Muscle of leg (tissue), 11 donors: ENCODE data around the gene CDC45. TPM values are rescaled to one million over a fixed set of nuclear protein-coding genes. Genes with fewer than 3 reads are reported as not detected.

Experiments used
- DNase-seq: peaks from one replicate; pipeline ENCODE4 v3.0.0; 2013
- H3K27ac ChIP-seq: one replicate; pipeline ENCODE4 v1.5.1; 2013; ENCODE audit warnings: mild to moderate bottlenecking, low read length, control low read depth
- H3K27me3 ChIP-seq: one replicate; pipeline ENCODE4 v1.6.1; 2013; ENCODE audit warnings: low read length; ENCODE audit not compliant: control insufficient read depth, insufficient read depth
- H3K36me3 ChIP-seq: one replicate; pipeline ENCODE4 v1.6.1; 2013; ENCODE audit warnings: low read length; ENCODE audit not compliant: control insufficient read depth, insufficient read depth
- H3K4me1 ChIP-seq: one replicate; pipeline ENCODE4 v1.6.1; 2013; ENCODE audit warnings: low read length; ENCODE audit not compliant: control insufficient read depth, insufficient read depth
- H3K4me3 ChIP-seq: one replicate; pipeline ENCODE4 v1.5.1; 2013; ENCODE audit warnings: low read length, control low read depth
- H3K9me3 ChIP-seq: replicated peaks from 2 replicates; pipeline ENCODE4 v1.6.1; 2013; ENCODE audit warnings: low read depth, low read length; ENCODE audit not compliant: control insufficient read depth
- WGBS: methylation state at CpG from one replicate; pipeline ENCODE4 v1.1.5; 2013; ENCODE audit warnings: missing lambda C conversion rate; ENCODE audit not compliant: insufficient coverage; 5-methylcytosine and 5-hydroxymethylcytosine counted together
- polyA plus RNA-seq, 8 donors: library from polyadenylated mRNA; unstranded; fragments of 120-200 nt; gene quantifications; one replicate each; pipeline versions ENCODE4 v1.2.1 to v1.2.3, GENCODE V29; 2013; ENCODE audit warnings: inconsistent platforms in 1 of 8, low replicate concordance in 1 of 8; ENCODE audit not compliant: insufficient read length in 8 of 8, insufficient read depth in 1 of 8
- total RNA-seq: library from RNA; stranded (reverse); fragments of 120-200 nt; gene quantifications from one replicate; pipeline ENCODE4 v1.2.4, GENCODE V29; 2013

CDC45 gene
- total and polyA plus RNA-seq, 9 donors, result 6.1 to 12.7 (median 9.4) TPM

DNA sequence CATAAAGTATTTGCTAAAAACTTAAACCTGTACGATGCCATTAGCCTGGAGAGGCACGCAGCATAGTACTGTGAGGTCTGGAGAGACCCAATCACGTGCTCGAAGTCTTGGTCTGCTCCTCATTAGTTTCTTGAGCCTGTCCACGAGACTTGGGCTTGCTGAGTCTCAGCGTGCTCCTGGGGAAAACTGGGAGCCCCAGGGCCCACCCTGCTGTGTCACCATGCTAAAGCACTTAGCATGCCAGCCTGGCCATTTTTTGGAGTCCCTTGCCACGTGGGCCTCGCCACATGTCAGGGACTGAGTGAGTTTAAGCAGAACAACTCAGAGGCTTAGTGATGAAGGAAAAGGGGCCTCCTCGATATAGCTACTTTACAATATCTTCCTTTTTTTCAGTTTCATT, 2.6 kb downstream of the CDC45 start:
- no peaks in the 10 kb centered on the region for H3K27me3 ChIP-seq
- no peak for DNase-seq
- 91% methylated on average over 6 of the region's 9 CpGs for WGBS

DNA sequence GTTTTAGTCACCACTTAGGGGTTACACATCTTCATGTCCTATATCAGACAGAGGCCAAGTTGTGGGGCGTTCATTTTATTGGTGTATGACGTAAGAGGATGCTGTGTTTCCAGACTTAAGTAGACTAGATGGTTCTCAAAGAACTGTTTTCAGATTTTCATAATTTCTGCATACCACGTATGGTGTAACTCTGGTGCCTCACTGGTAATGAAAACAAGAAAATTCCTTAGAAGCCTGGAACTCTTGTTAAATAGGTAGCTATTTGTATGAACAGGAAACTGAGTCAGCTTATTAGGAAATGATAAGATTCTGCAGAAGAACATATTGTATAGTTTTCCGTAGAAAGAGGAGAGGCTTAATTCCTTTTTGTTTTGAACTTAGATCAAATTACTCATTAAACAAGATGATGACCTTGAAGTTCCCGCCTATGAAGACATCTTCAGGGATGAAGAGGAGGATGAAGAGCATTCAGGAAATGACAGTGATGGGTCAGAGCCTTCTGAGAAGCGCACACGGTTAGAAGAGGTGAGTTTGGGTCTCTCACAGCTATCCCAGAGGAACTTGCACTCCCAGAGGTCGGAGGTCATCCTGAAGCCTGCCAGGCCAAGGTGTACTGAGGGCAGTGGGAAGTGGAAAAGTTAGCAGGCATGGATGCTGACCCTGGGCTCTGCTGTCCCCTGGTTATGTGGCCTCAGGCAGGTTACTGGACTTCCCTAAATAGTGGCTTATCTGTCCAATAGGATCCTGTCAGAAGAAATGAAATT, 3.9 kb downstream of the CDC45 start:
- Histone ChIP-seq H3K9me3 (no peaks in the 10 kb centered on the region), H3K27ac (no peak overlapping the region), H3K27me3 (no peaks in the 10 kb centered on the region), H3K36me3 (peaks cover 18% of the 10 kb centered on the region), H3K4me3 (no peak overlapping the region), H3K4me1 (peaks cover 7% of the 10 kb centered on the region)
- WGBS, result 100% methylated on average over 1 of the region's 8 CpGs
- DNase-seq, result no peak

More for the DNA sequence above, 2.6 kb downstream of the CDC45 start:
- Histone ChIP-seq H3K4me3 (no peak overlapping the region), H3K36me3 (peaks cover 12% of the 10 kb centered on the region), H3K9me3 (no peaks in the 10 kb centered on the region), H3K27ac (no peak overlapping the region), H3K4me1 (peaks cover 12% of the 10 kb centered on the region)

DNA sequence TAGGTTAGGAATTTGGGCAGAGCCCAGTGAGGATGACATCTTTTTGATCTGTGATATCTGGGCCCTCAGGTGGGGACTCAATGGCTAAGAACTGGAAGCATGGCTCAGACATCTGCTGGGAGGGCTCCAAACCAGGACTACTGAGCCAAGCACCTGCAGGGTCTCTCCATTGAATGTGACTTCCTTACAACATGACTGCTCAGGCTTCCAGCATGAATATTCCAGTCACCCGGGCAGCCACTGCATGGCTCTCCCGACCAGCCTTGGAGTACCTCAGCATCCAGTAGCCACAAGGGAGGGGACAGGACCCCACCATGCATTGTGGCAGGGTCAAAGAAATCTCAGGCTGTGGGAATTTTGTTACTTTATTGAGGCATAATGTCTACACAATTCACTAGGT, 8.6 kb downstream of the CDC45 start:
- no CpG with 5 or more reads among the region's 2 CpGs for WGBS
- no peak for DNase-seq

DNA sequence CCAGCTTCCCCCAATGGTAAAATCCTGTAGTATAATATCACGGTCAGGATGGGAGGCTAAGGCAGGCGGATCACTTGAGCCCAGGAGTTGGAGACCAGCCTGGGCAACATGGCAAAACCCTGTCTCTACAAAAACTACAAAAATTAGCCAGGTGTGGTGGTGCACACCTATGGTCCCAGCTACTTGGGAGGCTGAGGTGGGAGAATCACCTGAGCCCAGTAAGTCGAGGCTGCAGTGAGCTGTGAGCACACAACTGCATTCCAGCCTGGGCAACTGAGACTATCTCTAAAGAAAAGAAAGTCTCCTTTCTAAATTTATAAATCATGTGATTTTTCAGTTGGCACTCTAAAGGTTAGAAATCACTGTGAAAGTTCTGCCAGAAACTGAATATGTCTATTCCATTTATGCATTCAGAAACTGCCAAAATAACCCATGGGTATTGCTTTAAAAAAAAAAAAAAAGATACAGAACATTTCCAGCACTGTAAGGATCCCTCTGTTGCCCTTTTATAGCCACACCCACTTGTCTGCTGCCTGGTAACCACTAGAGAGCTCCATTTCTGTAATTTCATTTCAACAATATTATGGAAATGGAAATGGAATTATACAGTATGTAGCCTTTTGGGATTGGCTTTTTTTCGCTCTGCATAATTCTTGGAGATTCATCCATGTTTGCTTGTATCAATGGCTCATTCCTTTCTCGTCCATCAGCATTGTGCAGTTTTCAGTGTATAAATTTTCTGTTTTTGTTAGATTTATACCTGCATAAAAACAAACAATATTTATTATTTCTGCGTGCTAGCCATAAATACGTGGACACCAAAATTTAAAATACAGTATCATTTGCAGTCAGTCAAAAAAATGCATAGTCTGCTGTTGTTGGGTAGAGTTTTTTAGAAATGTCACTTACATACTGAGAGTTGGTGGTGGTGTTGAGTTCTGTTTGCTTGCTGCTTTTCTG, 9.4 kb downstream of the CDC45 start:
- H3K9me3 ChIP-seq, result no peaks in the 10 kb centered on the region
- H3K27me3 ChIP-seq, result no peaks in the 10 kb centered on the region
- H3K36me3 ChIP-seq, result peaks cover 19% of the 10 kb centered on the region
- H3K27ac ChIP-seq, result no peak overlapping the region
- WGBS, result no CpG with 5 or more reads among the region's 7 CpGs
- no peak overlapping the region for H3K4me3 ChIP-seq
- H3K4me1 ChIP-seq, result no peaks in the 10 kb centered on the region
- peak; percentile 71 for DNase-seq

More for the DNA sequence above, 8.6 kb downstream of the CDC45 start:
- Histone ChIP-seq H3K4me3 (no peak overlapping the region), H3K9me3 (no peaks in the 10 kb centered on the region), H3K4me1 (no peaks in the 10 kb centered on the region), H3K27ac (no peak overlapping the region), H3K36me3 (peaks cover 18% of the 10 kb centered on the region), H3K27me3 (no peaks in the 10 kb centered on the region)

DNA sequence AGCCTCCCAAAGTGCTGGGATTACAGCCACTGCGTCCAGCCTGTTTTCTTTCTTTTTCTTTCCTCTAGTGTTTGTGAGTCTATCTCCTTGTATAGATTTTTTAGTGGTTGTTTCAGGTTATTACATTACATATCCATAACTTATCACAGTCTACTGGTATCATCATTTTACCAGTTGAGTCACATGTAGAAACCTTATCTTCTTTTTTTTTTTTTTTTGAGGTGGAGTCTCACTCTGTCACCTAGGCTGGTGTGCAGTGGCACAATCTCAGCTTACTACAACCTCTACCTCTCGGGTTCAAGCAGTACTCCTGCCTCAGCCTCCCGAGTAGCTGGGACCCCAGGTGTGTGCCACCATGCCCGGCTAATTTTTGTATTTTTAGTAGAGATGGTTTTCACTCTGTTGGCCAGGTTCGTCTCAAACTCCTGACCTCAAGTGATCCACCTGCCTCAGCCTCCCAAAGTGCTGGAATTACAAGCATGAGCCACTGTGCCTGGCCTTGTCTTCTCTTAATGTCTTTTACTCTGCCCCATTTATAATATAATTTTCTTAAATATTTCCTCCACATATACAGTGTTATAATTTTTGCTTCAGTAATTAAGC, 11.0 kb downstream of the CDC45 start:
- Histone ChIP-seq H3K9me3 (no peaks in the 10 kb centered on the region), H3K27me3 (no peaks in the 10 kb centered on the region), H3K4me1 (no peaks in the 10 kb centered on the region), H3K4me3 (no peak overlapping the region), H3K36me3 (peaks cover 12% of the 10 kb centered on the region), H3K27ac (no peak overlapping the region)
- DNase-seq, result no peak
- WGBS, result no CpG with 5 or more reads among the region's 5 CpGs

DNA sequence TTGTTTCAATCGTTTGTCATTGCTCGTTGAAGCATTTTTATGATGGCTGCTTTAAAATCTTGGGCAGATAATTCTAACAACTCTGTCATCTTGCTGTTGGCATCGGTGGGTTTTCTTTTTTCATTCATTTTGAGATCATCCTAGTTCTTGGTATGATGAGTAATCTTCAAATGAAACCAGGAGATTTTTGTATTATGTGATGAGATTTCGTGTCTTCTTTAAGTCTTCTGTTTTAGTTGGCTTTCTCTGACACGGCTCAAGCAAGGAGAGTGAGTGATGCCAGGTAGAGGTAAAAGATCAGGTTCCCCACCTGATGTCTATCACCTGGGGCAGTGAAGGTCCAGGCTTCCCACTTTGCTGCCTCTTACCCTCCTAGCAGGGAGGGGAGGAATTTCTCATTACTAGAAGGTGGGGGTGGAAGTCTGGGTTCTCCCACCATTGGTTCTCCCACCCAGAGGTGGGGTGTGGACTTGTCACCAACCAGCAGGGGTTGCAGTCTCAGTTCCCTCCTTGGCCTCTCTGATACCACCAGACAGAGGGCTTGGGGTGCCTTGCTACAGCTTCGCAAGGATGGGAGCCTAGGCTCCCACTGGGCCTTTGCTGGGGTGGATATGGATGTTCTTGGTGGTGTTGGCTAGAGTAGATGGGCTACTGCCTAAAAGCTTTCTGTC, 12.9 kb downstream of the CDC45 start:
- WGBS, result 100% methylated on average over 3 of the region's 6 CpGs
- H3K4me3 ChIP-seq, result no peak overlapping the region
- H3K4me1 ChIP-seq, result peaks cover 11% of the 10 kb centered on the region
- no peaks in the 10 kb centered on the region for H3K27me3 ChIP-seq
- no peak overlapping the region for H3K27ac ChIP-seq
- DNase-seq, result no peak
- H3K36me3 ChIP-seq, result peaks cover 18% of the 10 kb centered on the region
- no peaks in the 10 kb centered on the region for H3K9me3 ChIP-seq

DNA sequence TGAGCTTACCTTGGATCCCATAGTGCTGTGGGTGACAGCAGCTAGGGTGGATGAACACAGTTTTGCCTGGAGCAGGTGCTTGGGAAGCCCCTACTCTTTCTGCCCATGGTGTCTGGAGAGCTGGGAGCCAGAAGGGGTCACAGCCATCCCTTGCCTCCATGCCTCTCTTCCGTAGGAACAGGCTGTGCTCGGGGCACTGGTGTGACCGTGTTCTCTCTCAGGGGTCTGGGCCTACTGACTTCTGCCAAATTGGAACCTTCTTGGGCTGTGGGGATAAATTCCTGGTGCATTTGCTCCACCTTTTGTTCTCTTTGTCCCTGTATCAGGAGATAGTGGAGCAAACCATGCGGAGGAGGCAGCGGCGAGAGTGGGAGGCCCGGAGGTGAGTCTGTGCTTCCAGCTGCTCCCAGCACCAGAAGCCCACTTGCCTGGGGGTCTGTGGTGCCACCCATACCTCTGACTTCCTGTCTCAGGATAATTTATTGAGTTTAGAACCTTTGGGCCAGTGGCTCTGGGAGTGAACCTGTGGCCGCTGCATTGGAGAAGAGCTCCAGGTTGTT, 14.4 kb downstream of the CDC45 start:
- Histone ChIP-seq H3K27ac (no peak overlapping the region), H3K4me3 (no peak overlapping the region), H3K4me1 (peaks cover 12% of the 10 kb centered on the region), H3K9me3 (no peaks in the 10 kb centered on the region), H3K36me3 (peaks cover 21% of the 10 kb centered on the region), H3K27me3 (no peaks in the 10 kb centered on the region)
- no peak for DNase-seq
- WGBS, result 96% methylated on average over 5 of the region's 8 CpGs

DNA sequence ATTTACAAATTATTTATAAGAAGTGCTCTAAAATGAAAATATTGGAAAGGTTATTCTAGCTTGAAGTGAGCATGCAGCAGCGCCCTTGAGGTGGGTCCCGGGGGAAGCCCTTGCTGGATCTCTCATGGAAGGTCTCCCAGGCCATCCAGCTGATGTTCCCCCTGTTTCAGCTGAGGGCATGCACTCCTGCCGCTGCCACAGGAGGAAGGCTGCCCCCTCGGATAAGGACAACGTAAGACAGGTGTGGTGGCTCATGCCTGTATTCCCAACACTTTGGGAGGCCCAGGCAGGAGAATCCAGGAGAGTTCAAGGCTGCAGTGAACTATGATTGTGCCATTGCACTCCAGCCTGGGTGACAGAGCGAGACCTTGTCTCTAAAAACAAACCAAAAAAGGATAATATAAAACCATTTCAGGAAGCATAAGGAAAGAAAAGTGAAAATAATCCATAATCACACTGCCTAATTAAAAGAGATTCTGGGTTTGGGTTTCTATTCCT, 15.0 kb downstream of the CDC45 start:
- 88% methylated on average over 3 of the region's 6 CpGs for WGBS
- Histone ChIP-seq H3K4me3 (no peak overlapping the region), H3K27me3 (no peaks in the 10 kb centered on the region), H3K27ac (no peak overlapping the region), H3K36me3 (peaks cover 21% of the 10 kb centered on the region), H3K9me3 (no peaks in the 10 kb centered on the region), H3K4me1 (peaks cover 12% of the 10 kb centered on the region)
- no peak for DNase-seq

DNA sequence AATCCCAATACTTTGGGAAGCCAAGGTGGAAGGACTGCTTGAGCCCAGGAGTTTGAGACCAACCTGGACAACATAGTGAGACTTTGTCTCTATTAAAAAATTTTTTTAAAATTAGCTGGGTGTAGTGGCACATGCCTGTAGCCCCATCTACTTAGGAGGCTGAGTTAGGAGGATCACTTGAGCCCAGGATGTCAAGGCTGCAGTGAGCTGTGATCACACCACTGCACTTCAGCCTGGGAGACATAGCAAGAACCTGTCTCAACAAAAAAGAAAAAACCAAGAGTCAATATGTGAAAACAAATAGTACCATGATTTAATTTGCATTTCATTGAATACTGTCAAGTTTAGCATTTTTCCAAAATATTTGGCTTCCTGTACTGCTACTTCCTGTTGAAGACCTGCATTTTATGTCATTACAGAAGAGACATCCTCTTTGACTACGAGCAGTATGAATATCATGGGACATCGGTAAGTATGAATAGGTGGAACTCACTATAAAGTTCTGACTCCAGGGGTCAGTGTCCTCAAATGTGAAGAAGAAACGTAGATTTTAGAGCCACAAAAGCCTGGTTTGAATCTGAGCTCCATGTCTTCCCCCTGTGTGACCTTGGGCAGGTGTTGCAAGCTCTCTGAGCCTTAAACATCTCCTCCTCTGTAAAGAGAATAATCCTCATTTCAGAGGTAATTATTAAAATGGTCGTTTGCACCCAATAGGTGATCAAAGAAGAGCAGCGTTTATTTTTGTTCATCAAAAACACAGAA, 16.0 kb downstream of the CDC45 start:
- Histone ChIP-seq H3K27ac (no peak overlapping the region), H3K27me3 (no peaks in the 10 kb centered on the region), H3K36me3 (peaks cover 21% of the 10 kb centered on the region), H3K9me3 (no peaks in the 10 kb centered on the region), H3K4me3 (no peak overlapping the region), H3K4me1 (peaks cover 12% of the 10 kb centered on the region)
- 58% methylated on average over 2 of the region's 5 CpGs for WGBS
- peak; percentile 40 for DNase-seq
